ENCODE measurements around the gene CYP2A6. TPM values are rescaled to one million over a fixed set of nuclear protein-coding genes. Genes with fewer than 3 reads are reported as not detected.

The CYP2A6 gene
- 0.07 TPM in 1 of 5 replicates, not detected in the others for total RNA-seq (2022; extraction: Qiagen RNA extraction; ENCODE audit: low read depth)

GRCh38 chr19:40850277-40850676, at the start of gene CYP2A6:
Gene CYP2A6 (minus strand): TSS chr19:40850447. CDS start chr19:40850426, 21 bp downstream.

DNA sequence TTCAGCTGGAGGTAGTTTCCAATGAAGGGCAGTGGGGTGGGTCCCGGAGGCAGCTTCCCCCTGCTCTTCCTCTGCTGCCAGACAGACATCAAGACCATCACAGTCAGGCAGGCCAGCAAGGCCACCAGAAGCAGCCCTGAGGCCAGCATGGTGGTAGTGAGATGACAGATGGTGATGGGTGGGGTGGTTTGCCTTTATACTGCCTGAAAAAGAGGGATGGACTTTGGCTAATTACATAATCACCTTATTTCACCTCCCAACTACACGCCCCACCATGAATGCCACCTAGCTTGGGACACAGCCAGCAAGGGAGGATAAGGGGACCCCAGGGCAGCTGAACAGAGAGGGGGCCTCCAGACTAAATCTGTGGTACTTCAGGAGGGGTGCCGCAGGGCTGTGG, 31.8 kb upstream of the CYP2A6 start, which contains the start of gene CYP2A7:
CYP2A7 (minus strand) TSS at position 170 of the 400 bp plus-strand sequence; CDS start at position 149, 21 bp downstream.

DNA sequence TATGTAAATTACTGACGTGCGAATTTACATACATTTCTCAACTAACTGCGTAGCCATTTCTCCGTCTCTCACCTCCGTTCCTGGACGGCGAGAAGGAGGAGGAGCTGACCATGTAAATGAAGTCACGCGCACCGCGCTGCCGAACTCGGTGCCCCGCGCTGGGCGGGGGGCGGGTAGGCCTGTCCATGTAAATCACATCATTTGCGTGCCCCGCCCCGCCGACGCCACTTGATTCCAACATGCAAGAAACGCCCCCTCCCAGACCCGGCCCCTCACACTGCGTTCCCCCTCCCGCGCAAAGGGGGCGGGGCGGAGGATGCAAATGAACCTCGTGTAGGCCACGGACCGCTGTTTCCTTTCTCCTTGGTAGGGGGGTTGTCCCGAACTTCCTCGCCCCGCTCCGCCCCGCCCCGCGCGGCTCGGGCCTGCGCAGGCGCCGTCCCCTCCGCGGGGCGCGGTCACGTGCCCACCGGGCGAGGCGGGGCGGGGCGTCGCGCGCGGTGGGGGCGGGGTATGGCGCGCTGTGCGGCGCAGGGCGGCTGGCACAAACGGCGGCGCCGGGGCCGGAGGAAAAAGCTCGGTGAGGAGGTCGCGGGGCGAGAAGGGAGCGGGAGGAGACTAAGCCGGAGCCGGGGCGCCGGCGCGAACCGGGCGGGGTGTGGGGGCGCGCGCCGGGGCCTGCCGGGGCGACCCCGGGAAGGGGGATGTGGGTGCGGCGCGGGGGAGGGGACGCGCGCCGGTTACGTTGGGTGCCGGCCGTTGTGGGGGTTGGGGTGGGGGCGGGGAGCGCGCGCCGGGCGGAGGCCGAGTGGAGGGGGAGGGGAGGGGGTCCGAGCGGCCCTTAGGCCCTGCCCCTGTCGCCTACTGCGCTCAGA, 51.3 kb downstream of the CYP2A6 start, which contains the start of gene EGLN2:
EGLN2 (plus strand) TSS at position 509 of the 875 bp plus-strand sequence. CDS start 1,382 bp downstream, outside the sequence.

Other genes with a start within 250 kb of the CYP2A6 start
- 44.4 to 77.5 TPM (median 55.6 TPM) in 5 replicates for gene LTBP4, start 249.1 kb downstream of the CYP2A6 start, total RNA-seq (2022; extraction: Qiagen RNA extraction; ENCODE audit: low read depth)
- gene NUMBL, start 159.8 kb downstream of the CYP2A6 start, total RNA-seq (2022; extraction: Qiagen RNA extraction; ENCODE audit: low read depth), result 50.2 to 67.7 TPM (median 56.5 TPM) in 5 replicates
- gene COQ8B, start 133.6 kb downstream of the CYP2A6 start, total RNA-seq (2022; extraction: Qiagen RNA extraction; ENCODE audit: low read depth), result 62.8 to 73.6 TPM (median 64.7 TPM) in 5 replicates
- 15.6 to 19.0 TPM (median 18.5 TPM) in 5 replicates for gene ITPKC, start 133.3 kb downstream of the CYP2A6 start, total RNA-seq (2022; extraction: Qiagen RNA extraction; ENCODE audit: low read depth)
- 16.2 to 22.4 TPM (median 17.8 TPM) in 5 replicates for gene ACTMAP, start 100.0 kb downstream of the CYP2A6 start, total RNA-seq (2022; extraction: Qiagen RNA extraction; ENCODE audit: low read depth)
- gene SNRPA, start 99.2 kb downstream of the CYP2A6 start, total RNA-seq (2022; extraction: Qiagen RNA extraction; ENCODE audit: low read depth), result 155 to 196 TPM (median 163 TPM) in 5 replicates
- gene MIA, start 74.9 kb downstream of the CYP2A6 start, total RNA-seq (2022; extraction: Qiagen RNA extraction; ENCODE audit: low read depth), result 0.33 to 0.64 TPM in 2 of 5 replicates, not detected in the others
- 10.8 to 21.0 TPM (median 18.1 TPM) in 5 replicates for gene RAB4B, start 72.2 kb downstream of the CYP2A6 start, total RNA-seq (2022; extraction: Qiagen RNA extraction; ENCODE audit: low read depth)
- gene EGLN2, start 51.3 kb downstream of the CYP2A6 start, total RNA-seq (2022; extraction: Qiagen RNA extraction; ENCODE audit: low read depth), result 67.7 to 83.5 TPM (median 83.2 TPM) in 5 replicates
- gene CYP2A7, start 31.8 kb upstream of the CYP2A6 start, total RNA-seq (2022; extraction: Qiagen RNA extraction; ENCODE audit: low read depth), result not detected in 5 replicates
- gene CYP2B6, start 140.8 kb upstream of the CYP2A6 start, total RNA-seq (2022; extraction: Qiagen RNA extraction; ENCODE audit: low read depth), result 0.07 to 0.08 TPM in 2 of 5 replicates, not detected in the others
- gene CYP2A13, start 238.0 kb upstream of the CYP2A6 start, total RNA-seq (2022; extraction: Qiagen RNA extraction; ENCODE audit: low read depth), result not detected in 5 replicates

All from A549 treated with CpdA at 1 μM for 4 hours (cell line).